Karpas-422 (cell line): Measurements from ENCODE around the gene FAM76A. TPM values are rescaled to one million over a fixed set of nuclear protein-coding genes. Genes with fewer than 3 reads are reported as not detected.
A peak's percentile ranks its signal among the peaks of the same experiment; 100 is the strongest.
"Not testable (repeated sequence)": the region's sequence is repeated elsewhere in the genome, so short reads cannot be mapped to it uniquely, and the experiment has no call there.

Experiments
- DNase-seq: peaks from one replicate; pipeline ENCODE4 v3.0.0-alpha.2; 2015
- H2AFZ ChIP-seq: fragments of 200-600 bp; sonication (generic); 2 replicates; pipeline ENCODE4 v1.6.1; 2014; ENCODE audit warnings: antibody characterized with exemption, low read length, mixed read lengths
- H3K27ac ChIP-seq: fragments of 200-600 bp; sonication (generic); 2 replicates; pipeline ENCODE4 v1.5.1; 2014; ENCODE audit warnings: mild to moderate bottlenecking, low read length, moderate library complexity
- H3K27me3 ChIP-seq: fragments of 200-600 bp; sonication (generic); 2 replicates; pipeline ENCODE4 v1.6.1; 2014; ENCODE audit warnings: low read length, mixed read lengths
- H3K36me3 ChIP-seq: fragments of 200-600 bp; sonication (generic); 2 replicates; pipeline ENCODE4 v1.6.1; 2014; ENCODE audit warnings: low read length, mixed read lengths; ENCODE audit not compliant: insufficient read depth
- H3K4me1 ChIP-seq: fragments of 200-600 bp; sonication (generic); 2 replicates; pipeline ENCODE4 v1.6.1; 2014; ENCODE audit warnings: mild to moderate bottlenecking, low read length, mixed read lengths
- H3K4me2 ChIP-seq: fragments of 200-600 bp; sonication (generic); 2 replicates; pipeline ENCODE4 v1.6.1; 2014; ENCODE audit warnings: low read length, low read depth, mild to moderate bottlenecking; ENCODE audit not compliant: poor library complexity, severe bottlenecking
- H3K4me3 ChIP-seq: fragments of 200-600 bp; sonication (generic); 2 replicates; pipeline ENCODE4 v1.5.1; 2014; ENCODE audit warnings: mild to moderate bottlenecking, antibody characterized with exemption, low read length, mixed read lengths
- H3K79me2 ChIP-seq: fragments of 200-600 bp; sonication (generic); 2 replicates; pipeline ENCODE4 v1.6.1; 2014; ENCODE audit warnings: mild to moderate bottlenecking, low read length, mixed read lengths
- H3K9ac ChIP-seq: fragments of 200-600 bp; sonication (generic); 2 replicates; pipeline ENCODE4 v1.6.0; 2014; ENCODE audit warnings: low read length
- H3K9me2 ChIP-seq: fragments of 200-600 bp; sonication (generic), shearing (Covaris generic); replicated peaks from 2 replicates; pipeline ENCODE4 v1.6.0; 2014; ENCODE audit warnings: mild to moderate bottlenecking, low read length, moderate library complexity; ENCODE audit not compliant: insufficient read depth
- H3K9me3 ChIP-seq: fragments of 300-700, 200-600 bp; sonication (generic); 2 replicates; pipeline ENCODE4 v1.6.1; 2014; ENCODE audit warnings: low read length, mixed read lengths
- H4K20me1 ChIP-seq: fragments of 200-600 bp; sonication (generic); 2 replicates; pipeline ENCODE4 v1.6.1; 2014; ENCODE audit warnings: mild to moderate bottlenecking, antibody characterized with exemption, low read length, low read depth; ENCODE audit not compliant: insufficient read depth
- total RNA-seq: library from RNA; depleted of rRNA; stranded (reverse); fragments of >200 nt; shearing (Covaris generic); gene quantifications from 2 replicates; pipeline ENCODE4 v1.2.3, GENCODE V29; 2014; ENCODE audit warnings: low replicate concordance; rRNA removed

The FAM76A gene
- total RNA-seq = 18.7 and 21.2 TPM in 2 replicates

DNA sequence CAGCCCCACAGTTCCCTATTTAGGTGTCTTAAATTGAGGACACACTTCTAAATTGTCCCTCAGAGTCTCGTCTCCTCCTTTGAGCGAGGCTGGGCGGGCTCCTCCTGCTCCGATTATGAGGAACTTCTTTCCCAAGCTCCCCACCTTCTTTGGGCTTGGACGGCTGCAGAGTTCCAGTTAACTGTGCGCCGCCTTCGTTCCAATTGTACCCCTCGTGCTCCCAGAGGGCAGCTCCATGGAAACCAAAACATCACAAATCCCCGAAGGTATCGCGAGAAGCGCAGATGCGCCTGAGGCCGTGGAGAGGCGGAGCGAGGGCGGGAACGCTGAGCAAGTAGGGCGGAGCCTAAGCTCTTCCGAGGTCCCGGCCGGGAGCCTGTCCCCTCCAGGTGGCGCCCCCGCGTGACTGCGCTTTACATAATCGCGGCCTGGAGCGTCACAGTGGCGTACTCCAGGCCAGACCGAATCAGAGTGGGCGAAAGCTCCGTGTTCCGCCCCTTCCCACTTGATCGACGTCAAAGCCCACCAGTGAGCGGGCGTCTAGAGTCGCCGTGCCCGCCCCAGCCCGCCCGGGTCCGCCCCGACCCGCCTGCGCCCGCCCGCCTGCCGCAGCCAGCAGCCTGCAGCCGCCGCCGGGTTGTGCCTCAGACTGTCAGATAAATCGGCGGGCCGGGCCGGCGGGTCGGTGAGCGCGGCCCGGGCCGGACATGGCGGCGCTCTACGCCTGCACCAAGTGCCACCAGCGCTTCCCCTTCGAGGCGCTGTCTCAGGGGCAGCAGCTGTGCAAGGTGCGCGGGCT is at the start of gene FAM76A:
Gene FAM76A (plus strand): TSS at position 588 of the 799 bp plus-strand sequence. CDS start 120 bp downstream, at position 708.
- peak within 1 kb of the TSS; percentile 97 for H2AFZ ChIP-seq
- peak within 1 kb of the TSS; percentile 80 for H3K4me3 ChIP-seq
- peaks cover 17% of the 10 kb centered on the region for H3K4me1 ChIP-seq
- H3K9me3 ChIP-seq = no peaks in the 10 kb centered on the region
- H3K27me3 ChIP-seq = no peaks in the 10 kb centered on the region
- peak; percentile 100 for DNase-seq
- no peaks in the 10 kb centered on the region for H3K9me2 ChIP-seq
- no peaks in the 10 kb centered on the region for H4K20me1 ChIP-seq
- H3K27ac ChIP-seq = peak within 1 kb of the TSS; percentile 62
- H3K36me3 ChIP-seq = 0 out of 2 replicates have a peak, but pooled peaks cover 2% of the 10 kb centered on the region
- peak within 1 kb of the TSS; percentile 78 for H3K9ac ChIP-seq
- H3K79me2 ChIP-seq = peaks cover 12% of the 10 kb centered on the region
- peak within 1 kb of the TSS; percentile 95 for H3K4me2 ChIP-seq

- no peak overlapping the region for H3K4me3 ChIP-seq
- H3K27me3 ChIP-seq = no peaks in the 10 kb centered on the region
- no peaks in the 10 kb centered on the region for H4K20me1 ChIP-seq
- H3K79me2 ChIP-seq = no peaks in the 10 kb centered on the region
- no peak overlapping the region for H3K9ac ChIP-seq
- no peak for DNase-seq
- H3K4me1 ChIP-seq = peaks cover 18% of the 10 kb centered on the region
- no peak overlapping the region for H2AFZ ChIP-seq
- H3K27ac ChIP-seq = no peak overlapping the region
- no peak overlapping the region for H3K4me2 ChIP-seq
- H3K9me2 ChIP-seq = no peaks in the 10 kb centered on the region
- H3K36me3 ChIP-seq = no peaks in the 10 kb centered on the region
- no peaks in the 10 kb centered on the region for H3K9me3 ChIP-seq
Measured at GRCh38 chr1:27676410-27676809, 49.4 kb upstream of the FAM76A start.

DNA sequence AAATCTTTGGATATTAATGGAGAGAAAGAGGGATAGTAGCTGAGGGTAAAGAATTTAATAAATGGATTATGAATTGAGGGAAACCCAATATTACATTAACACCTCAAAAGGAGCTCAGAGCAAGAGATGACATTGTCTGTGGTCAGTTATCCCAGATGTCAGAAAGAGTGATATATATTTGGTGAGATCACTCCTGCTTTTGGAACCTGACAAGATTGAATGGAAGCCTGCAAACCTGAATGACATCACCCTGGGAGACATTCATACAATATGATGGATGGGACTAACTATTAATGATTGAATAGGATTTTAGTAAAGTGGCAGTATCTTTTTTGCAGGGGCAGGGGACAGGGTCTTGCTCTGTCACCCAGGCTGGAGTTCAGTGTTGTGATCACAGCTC is 47.0 kb upstream of the FAM76A start:
- Histone ChIP-seq H3K4me3 (no peak overlapping the region), H3K27me3 (no peaks in the 10 kb centered on the region), H3K79me2 (no peaks in the 10 kb centered on the region), H2AFZ (no peak overlapping the region), H3K4me1 (no peaks in the 10 kb centered on the region), H3K9me3 (no peaks in the 10 kb centered on the region), H4K20me1 (no peaks in the 10 kb centered on the region), H3K27ac (no peak overlapping the region), H3K4me2 (no peak overlapping the region), H3K36me3 (no peaks in the 10 kb centered on the region), H3K9me2 (no peaks in the 10 kb centered on the region), H3K9ac (no peak overlapping the region)
- no peak for DNase-seq

- not testable (repeated sequence) for H3K36me3 ChIP-seq, H3K4me3 ChIP-seq, H3K4me2 ChIP-seq, H3K27me3 ChIP-seq, H2AFZ ChIP-seq, H3K79me2 ChIP-seq, H3K4me1 ChIP-seq, H3K9me2 ChIP-seq, H3K9ac ChIP-seq, DNase-seq, H3K9me3 ChIP-seq, H4K20me1 ChIP-seq, H3K27ac ChIP-seq
Measured at GRCh38 chr1:27680225-27680791, 45.5 kb upstream of the FAM76A start.

DNA sequence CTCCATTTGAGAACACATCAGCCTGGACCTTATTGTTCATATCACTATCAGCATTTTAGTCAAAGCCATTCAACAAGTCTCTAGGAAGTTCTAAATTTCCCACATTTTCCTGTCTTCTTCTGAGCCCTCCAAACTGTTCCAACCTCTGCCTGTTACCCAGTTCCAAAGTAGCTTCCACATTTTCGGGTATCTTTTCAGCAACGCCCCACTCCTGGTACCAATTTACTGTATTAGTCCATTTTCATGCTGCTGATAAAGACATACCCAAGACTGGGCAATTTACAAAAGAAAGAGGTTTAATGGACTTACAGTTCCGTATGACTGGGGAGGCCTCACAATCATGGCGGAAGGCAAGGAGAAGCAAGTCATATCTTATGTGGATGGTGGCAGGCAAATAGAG is 44.2 kb upstream of the FAM76A start:
- not testable (repeated sequence) for DNase-seq, H2AFZ ChIP-seq, H3K4me3 ChIP-seq

GRCh38 chr1:27682351-27682944 is 43.3 kb upstream of the FAM76A start:
- H3K9ac ChIP-seq = no peak overlapping the region
- no peaks in the 10 kb centered on the region for H3K9me3 ChIP-seq
- no peak overlapping the region for H3K4me3 ChIP-seq
- no peak for DNase-seq
- H3K36me3 ChIP-seq = no peaks in the 10 kb centered on the region
- H3K79me2 ChIP-seq = no peaks in the 10 kb centered on the region
- H2AFZ ChIP-seq = no peak overlapping the region
- H3K27ac ChIP-seq = no peak overlapping the region
- H4K20me1 ChIP-seq = no peaks in the 10 kb centered on the region
- H3K4me2 ChIP-seq = no peak overlapping the region
- no peaks in the 10 kb centered on the region for H3K4me1 ChIP-seq
- no peaks in the 10 kb centered on the region for H3K9me2 ChIP-seq
- no peaks in the 10 kb centered on the region for H3K27me3 ChIP-seq

More for the DNA sequence above, 44.2 kb upstream of the FAM76A start:
- not testable (repeated sequence) for H4K20me1 ChIP-seq, H3K79me2 ChIP-seq, H3K9me2 ChIP-seq, H3K36me3 ChIP-seq, H3K27me3 ChIP-seq, H3K9ac ChIP-seq, H3K9me3 ChIP-seq, H3K27ac ChIP-seq, H3K4me1 ChIP-seq, H3K4me2 ChIP-seq

- Histone ChIP-seq H2AFZ (no peak overlapping the region), H3K9me3 (no peaks in the 10 kb centered on the region), H3K9ac (no peak overlapping the region), H3K27me3 (no peaks in the 10 kb centered on the region), H3K36me3 (no peaks in the 10 kb centered on the region), H3K4me1 (no peaks in the 10 kb centered on the region), H3K79me2 (no peaks in the 10 kb centered on the region), H4K20me1 (no peaks in the 10 kb centered on the region), H3K4me3 (no peak overlapping the region), H3K9me2 (no peaks in the 10 kb centered on the region), H3K27ac (no peak overlapping the region), H3K4me2 (no peak overlapping the region)
- DNase-seq = no peak
Measured at GRCh38 chr1:27684176-27684575, 41.6 kb upstream of the FAM76A start.

DNA sequence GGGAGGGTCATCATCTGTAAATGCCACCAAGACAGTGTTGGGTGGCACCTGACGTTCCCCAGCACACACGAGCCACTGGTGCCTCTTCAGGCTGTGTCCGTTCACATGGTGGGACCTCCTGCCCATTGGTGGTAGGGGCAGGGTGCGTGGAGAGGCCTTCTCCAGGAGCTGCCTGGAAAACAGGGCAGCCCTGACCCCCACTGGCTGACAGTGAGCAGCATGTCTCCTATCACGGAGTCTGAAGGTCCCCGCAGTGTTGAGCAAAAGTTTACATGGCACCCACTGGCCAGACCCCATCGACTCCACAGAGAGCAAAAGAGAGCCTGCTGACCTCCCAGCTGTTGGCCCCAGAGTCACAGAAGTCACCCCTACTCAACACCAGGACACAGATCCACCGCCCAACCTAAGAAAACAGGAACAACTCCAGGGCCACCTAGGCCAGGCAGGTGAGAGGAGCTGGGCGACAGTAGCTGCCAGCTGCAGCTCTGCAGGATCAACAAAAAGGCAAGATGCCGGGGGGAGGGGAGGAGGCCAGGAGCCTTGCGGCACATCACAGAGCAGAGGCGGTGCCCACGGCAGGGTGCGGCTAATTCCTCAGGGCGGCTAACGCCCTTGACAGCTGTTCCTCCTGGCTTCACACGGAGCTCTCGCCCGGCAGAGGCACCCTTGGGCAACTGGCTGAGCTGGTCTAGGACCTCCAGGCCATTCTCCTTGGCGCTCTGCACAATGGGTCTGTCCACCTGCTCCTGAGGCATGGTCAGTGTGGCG is 39.4 kb upstream of the FAM76A start:
- DNase-seq = no peak
- H4K20me1 ChIP-seq = no peaks in the 10 kb centered on the region
- H3K27me3 ChIP-seq = no peaks in the 10 kb centered on the region; the same call in 1 of the 2 replicates
- H3K4me3 ChIP-seq = no peak overlapping the region
- peaks cover 8% of the 10 kb centered on the region for H3K4me1 ChIP-seq
- no peak overlapping the region for H3K9ac ChIP-seq
- H3K9me2 ChIP-seq = no peaks in the 10 kb centered on the region
- no peaks in the 10 kb centered on the region for H3K9me3 ChIP-seq
- no peak overlapping the region for H3K27ac ChIP-seq
- H3K36me3 ChIP-seq = no peaks in the 10 kb centered on the region
- H2AFZ ChIP-seq = no peak overlapping the region
- no peaks in the 10 kb centered on the region for H3K79me2 ChIP-seq
- no peak overlapping the region for H3K4me2 ChIP-seq
